BJ (cell line): ENCODE measurements around the gene ACVR2A. TPM values are rescaled to one million over a fixed set of nuclear protein-coding genes. Genes with fewer than 3 reads are reported as not detected.

Experiments used
- CTCF ChIA-PET: fragments of 350-600 bp; formaldehyde crosslinking; extraction: SDS; loops from one replicate; lab custom pipeline; 2021; ENCODE audit warnings: antibody characterized with exemption, inconsistent platforms; lab: Yijun Ruan, JAX
- POLR2A ChIA-PET: fragments of 300-600 bp; sonication (Branson Sonifier 250); formaldehyde crosslinking; extraction: SDS; loops from one replicate; lab custom pipeline; 2021; ENCODE audit warnings: antibody characterized with exemption; lab: Charles Lee
- DNase-seq: peaks from one replicate; pipeline ENCODE4 v3.0.0-alpha.2; 2011; ENCODE audit warnings: low read depth
- H3K27me3 ChIP-seq: 2 replicates; pipeline ENCODE4 v1.6.0; 2011; ENCODE audit warnings: low read length; ENCODE audit not compliant: control insufficient read depth, insufficient read depth
- H3K36me3 ChIP-seq: 2 replicates; pipeline ENCODE4 v1.5.1; 2011; ENCODE audit warnings: low read length; ENCODE audit not compliant: control insufficient read depth, insufficient read depth
- H3K4me3 ChIP-seq: 2 replicates; pipeline ENCODE4 v1.5.1; 2011; ENCODE audit warnings: low read depth, mild to moderate bottlenecking, control low read depth, low read length
- polyA plus RNA-seq: library from polyadenylated mRNA; depleted of rRNA; stranded (reverse); fragments of >200 nt; gene quantifications from 2 replicates; pipeline ENCODE4 v1.2.3, GENCODE V29; 2011; rRNA removed
- small RNA-seq: library from RNA; depleted of rRNA; stranded (forward); fragments of <200 nt; gene quantifications from one replicate; pipeline ENCODE3, GENCODE V24; 2012; ENCODE audit warnings: low replicate concordance, low read depth; ENCODE audit not compliant: insufficient read length
- TF ChIP-seq, protein P1 (sequence below): IDR thresholded peaks from 2 replicates; pipeline ENCODE4 v1.5.1; 2011; ENCODE audit warnings: low read depth, mild to moderate bottlenecking, control low read depth, inconsistent platforms, low read length, moderate library complexity; ENCODE audit not compliant: insufficient read depth

The ACVR2A gene
- polyA plus RNA-seq, 1 experiment, result 2.2 TPM

DNA sequence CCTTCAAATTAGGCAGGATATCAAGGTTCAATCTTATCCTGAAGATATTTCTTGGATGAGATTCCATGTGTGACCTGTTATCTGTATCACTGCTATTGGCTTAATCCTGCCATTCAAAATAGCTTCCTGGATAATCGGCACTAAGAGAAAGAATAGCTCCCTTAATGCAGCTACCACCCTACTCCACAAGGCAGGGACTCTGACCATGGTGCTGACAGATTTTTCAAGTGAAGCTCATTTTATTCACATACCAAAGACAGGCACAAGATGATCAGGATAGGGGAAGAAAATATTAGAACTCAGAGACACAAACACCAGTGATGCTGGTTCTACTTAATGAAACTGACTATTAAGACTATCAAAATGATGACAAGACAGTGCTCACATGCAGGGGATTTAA lies 100.8 kb downstream of the ACVR2A start:
- Histone ChIP-seq H3K36me3 (0 out of 2 replicates have a peak, but pooled peaks cover 2% of the 10 kb centered on the region), H3K4me3 (no peak overlapping the region), H3K27me3 (no peaks in the 10 kb centered on the region)
- ChIA-PET CTCF (interaction anchor here (0.6 kb wide), 1 partner anchor 29 kb away, joined by 3 read pairs; no protein-coding TSS in a partner anchor), POLR2A (no interaction called here)
- no peak for DNase-seq
- TF ChIP-seq, protein P1, sequence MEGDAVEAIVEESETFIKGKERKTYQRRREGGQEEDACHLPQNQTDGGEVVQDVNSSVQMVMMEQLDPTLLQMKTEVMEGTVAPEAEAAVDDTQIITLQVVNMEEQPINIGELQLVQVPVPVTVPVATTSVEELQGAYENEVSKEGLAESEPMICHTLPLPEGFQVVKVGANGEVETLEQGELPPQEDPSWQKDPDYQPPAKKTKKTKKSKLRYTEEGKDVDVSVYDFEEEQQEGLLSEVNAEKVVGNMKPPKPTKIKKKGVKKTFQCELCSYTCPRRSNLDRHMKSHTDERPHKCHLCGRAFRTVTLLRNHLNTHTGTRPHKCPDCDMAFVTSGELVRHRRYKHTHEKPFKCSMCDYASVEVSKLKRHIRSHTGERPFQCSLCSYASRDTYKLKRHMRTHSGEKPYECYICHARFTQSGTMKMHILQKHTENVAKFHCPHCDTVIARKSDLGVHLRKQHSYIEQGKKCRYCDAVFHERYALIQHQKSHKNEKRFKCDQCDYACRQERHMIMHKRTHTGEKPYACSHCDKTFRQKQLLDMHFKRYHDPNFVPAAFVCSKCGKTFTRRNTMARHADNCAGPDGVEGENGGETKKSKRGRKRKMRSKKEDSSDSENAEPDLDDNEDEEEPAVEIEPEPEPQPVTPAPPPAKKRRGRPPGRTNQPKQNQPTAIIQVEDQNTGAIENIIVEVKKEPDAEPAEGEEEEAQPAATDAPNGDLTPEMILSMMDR, result no peak

DNA sequence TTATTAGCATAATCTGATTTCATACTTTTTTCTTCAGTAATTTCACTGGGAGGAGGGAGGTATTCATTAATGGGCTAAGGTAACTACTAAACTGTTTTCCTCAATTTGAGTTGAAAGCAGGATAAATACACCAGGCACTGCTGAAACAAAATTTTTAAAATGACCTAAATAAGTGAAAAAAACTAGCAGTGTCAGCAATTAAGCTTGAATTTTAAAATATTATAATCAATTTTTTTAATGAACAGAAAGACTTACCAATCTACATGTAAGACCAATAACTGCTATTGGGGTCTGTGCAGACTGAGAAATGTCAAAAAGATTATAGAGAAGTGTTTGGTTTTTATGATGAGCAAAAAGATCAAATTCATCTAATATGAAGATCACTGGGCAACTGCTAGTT lies 107.3 kb downstream of the ACVR2A start:
- H3K4me3 ChIP-seq, result no peak overlapping the region
- no peaks in the 10 kb centered on the region for H3K27me3 ChIP-seq
- DNase-seq, result no peak
- CTCF ChIA-PET, result no interaction called here
- peaks cover 3% of the 10 kb centered on the region; the same call in 1 of the 2 replicates for H3K36me3 ChIP-seq
- POLR2A ChIA-PET, result no interaction called here
- TF ChIP-seq, protein P1, result no peak

DNA sequence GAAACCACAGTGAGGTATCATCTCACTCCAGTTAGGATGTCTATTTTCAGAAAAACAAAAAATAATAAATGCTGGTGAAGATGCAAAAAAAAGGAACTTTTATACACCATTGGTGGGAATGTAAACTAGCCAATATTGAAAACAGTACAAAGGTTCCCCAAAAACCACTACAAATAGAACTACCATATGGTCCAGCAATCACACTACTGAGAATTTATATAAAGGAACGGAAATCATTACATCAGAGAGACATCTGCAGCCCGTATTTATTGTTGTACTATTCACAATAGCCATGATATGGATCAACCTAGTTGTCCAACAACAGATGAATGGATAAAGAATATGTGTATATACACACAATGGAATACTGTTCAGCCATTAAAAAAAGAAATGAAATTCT lies 123.7 kb downstream of the ACVR2A start:
- CTCF ChIA-PET, result no interaction called here
- no peak overlapping the region for H3K4me3 ChIP-seq
- TF ChIP-seq, protein P1, result no peak

DNA sequence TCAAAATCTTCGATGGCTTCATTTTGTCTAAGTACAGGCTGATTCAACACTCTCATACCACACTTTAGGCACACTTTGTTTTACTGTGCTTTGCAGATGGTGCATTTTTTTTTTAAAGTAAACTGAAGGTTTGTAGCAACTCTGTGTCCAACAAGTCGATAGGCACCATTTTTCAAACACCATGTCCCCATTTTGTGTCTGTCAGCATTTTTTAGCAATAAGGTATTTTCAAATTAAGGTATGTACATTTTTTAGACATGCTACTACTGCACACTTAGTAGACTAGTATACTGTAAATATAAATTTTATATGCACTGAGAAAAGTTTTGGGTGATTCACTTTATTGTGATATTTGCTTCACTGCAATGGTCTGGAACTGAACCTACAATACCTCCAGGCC lies 131.3 kb downstream of the ACVR2A start:
- H3K27me3 ChIP-seq, result no peaks in the 10 kb centered on the region
- ChIA-PET CTCF (no interaction called here), POLR2A (no interaction called here)
- DNase-seq, result no peak
- TF ChIP-seq, protein P1, result no peak
- no peaks in the 10 kb centered on the region for H3K36me3 ChIP-seq
- H3K4me3 ChIP-seq, result no peak overlapping the region

More for the DNA sequence above, 123.7 kb downstream of the ACVR2A start:
- POLR2A ChIA-PET, result no interaction called here
- Histone ChIP-seq H3K27me3 (no peaks in the 10 kb centered on the region), H3K36me3 (no peaks in the 10 kb centered on the region)
- no peak for DNase-seq

DNA sequence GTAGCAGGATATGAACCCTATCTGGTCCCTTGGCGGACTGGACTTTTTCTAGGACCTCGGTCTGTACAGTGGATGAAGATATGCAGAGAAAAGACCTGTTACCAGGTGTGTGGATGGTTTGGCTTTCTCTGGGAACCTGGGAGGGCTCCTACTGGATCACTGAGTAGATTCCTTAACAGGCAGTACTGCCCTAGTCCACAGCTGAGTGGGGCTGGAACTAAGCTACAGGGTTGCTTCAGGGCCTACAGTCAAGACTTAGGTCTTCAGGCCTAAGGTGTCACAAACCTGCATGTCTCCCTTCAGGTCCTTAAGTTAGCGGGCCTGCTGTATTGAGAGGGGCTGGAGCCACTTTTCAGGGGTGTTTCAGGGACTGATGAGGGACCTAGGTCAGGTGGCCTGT lies 132.8 kb downstream of the ACVR2A start:
- no peaks in the 10 kb centered on the region for H3K27me3 ChIP-seq
- H3K36me3 ChIP-seq, result no peaks in the 10 kb centered on the region
- DNase-seq, result no peak
- CTCF ChIA-PET, result interaction anchor here (1.0 to 1.1 kb wide), 2 partner anchors 28 to 1013 kb away, joined by 3 read pairs; no protein-coding TSS in a partner anchor
- POLR2A ChIA-PET, result no interaction called here
- TF ChIP-seq, protein P1, result no peak
- no peak overlapping the region for H3K4me3 ChIP-seq

Small RNA genes within 50 kb of the gene (small RNA-seq; reads per million reads assigned to genes)
- gene RNU6-1275P, result not detected

Other genes starting within 250 kb of the ACVR2A start
- 12.7 and 34.8 TPM in 2 replicates for gene ORC4, start 175.7 kb downstream of the ACVR2A start, polyA plus RNA-seq
- gene MBD5, start 176.1 kb downstream of the ACVR2A start, polyA plus RNA-seq, result 20.4 and 28.1 TPM in 2 replicates